ENCODE results near the gene CNNM2.
"Not testable (repeated sequence)": the region's sequence is repeated elsewhere in the genome, so short reads cannot be mapped to it uniquely, and the experiment has no call there.

Gene CNNM2

GRCh38 chr10:102951316-102951715 is 33.2 kb downstream of the CNNM2 start:
- DNase-seq (ENCODE audit: low spot score), result no peak
- TF ChIP-seq, protein P1, sequence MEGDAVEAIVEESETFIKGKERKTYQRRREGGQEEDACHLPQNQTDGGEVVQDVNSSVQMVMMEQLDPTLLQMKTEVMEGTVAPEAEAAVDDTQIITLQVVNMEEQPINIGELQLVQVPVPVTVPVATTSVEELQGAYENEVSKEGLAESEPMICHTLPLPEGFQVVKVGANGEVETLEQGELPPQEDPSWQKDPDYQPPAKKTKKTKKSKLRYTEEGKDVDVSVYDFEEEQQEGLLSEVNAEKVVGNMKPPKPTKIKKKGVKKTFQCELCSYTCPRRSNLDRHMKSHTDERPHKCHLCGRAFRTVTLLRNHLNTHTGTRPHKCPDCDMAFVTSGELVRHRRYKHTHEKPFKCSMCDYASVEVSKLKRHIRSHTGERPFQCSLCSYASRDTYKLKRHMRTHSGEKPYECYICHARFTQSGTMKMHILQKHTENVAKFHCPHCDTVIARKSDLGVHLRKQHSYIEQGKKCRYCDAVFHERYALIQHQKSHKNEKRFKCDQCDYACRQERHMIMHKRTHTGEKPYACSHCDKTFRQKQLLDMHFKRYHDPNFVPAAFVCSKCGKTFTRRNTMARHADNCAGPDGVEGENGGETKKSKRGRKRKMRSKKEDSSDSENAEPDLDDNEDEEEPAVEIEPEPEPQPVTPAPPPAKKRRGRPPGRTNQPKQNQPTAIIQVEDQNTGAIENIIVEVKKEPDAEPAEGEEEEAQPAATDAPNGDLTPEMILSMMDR (IDR thresholded peaks at IDR 0.05; ENCODE audit: extremely low read depth, missing control alignments), result no peak

DNA sequence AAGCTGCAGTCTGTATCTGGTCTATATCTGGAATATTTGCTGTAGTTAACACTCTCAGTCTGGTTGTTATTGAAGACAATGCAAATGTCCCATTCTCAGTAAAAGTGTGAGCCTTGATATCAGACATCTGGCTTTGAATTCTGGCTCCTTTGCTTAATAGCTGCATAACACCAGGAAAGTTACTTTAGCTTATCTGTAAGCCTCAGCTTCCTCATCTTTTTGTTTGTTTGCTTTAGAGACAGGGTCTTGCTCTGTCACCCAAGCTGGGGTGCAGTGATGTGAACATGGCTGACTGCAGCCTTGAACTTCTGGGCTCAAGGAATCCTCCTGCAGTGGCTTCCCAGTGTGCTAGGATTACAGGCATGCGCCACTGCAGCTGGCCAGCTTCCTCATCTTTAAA is 41.3 kb downstream of the CNNM2 start:
- DNase-seq (ENCODE audit: low spot score), result no peak
- TF ChIP-seq, protein P1 (IDR thresholded peaks at IDR 0.05; ENCODE audit: extremely low read depth, missing control alignments), result no peak

- DNase-seq (ENCODE audit: low spot score), result no peak
- TF ChIP-seq, protein P1 (IDR thresholded peaks at IDR 0.05; ENCODE audit: extremely low read depth, missing control alignments), result no peak
Observed at GRCh38 chr10:102960157-102960556, 42.1 kb downstream of the CNNM2 start.

GRCh38 chr10:102962267-102962666 is 44.2 kb downstream of the CNNM2 start:
- DNase-seq (ENCODE audit: low spot score), result no peak
- TF ChIP-seq, protein P1 (IDR thresholded peaks at IDR 0.05; ENCODE audit: extremely low read depth, missing control alignments), result no peak

DNA sequence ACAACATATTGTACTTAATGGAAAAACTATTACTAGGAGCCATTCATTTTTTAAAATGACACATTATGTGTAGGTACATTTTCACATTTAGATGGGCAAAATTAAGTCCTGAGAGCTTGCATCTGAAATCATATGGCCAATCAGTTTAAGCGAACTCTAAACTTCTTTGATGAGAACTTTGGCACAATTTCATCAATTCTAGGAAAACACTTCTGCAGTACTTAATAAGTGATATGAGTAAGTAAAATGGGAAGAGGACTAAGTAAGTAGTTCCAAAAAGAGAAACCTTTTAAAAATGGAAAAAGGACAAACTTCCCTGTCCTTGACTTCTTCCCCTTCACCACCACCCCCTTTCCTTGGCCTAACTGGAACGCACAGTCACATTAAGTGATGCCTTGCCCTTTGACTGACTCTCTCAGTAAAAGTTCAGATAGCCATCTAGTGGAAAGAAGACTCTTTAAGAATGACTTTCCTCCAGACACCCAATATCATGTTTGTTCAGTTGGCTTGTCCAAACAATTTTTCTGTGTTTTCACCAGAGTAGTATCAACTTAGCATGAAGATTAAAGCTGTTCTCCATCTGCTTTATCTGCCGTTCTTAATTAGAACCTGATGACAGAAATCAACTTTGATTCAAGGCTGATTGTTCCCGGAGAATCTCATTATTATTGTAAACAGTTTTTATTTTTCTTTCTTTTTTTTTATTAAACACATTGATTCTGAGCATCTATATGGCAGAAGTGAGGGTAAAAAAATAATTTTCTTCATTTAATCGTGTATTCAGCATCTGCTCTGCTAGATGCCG is 45.1 kb downstream of the CNNM2 start:
- no peak for DNase-seq (ENCODE audit: low spot score)
- TF ChIP-seq, protein P1 (IDR thresholded peaks at IDR 0.05; ENCODE audit: extremely low read depth, missing control alignments), result no peak

DNA sequence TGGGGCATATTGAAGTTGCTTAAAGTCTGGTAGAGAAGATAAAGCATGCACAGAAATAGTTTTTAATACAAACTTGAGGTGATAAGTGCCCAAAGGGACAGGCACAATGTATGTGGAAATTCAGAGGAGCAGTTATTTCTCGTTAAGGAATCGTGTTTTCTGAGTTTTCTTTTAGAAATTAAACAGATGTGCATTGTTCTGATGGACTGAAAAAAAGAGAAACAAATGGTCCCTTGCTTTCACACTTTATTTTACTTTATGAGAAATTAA is 45.6 kb downstream of the CNNM2 start:
- TF ChIP-seq, protein P1 (IDR thresholded peaks at IDR 0.05; ENCODE audit: extremely low read depth, missing control alignments), result no peak
- no peak for DNase-seq (ENCODE audit: low spot score)

GRCh38 chr10:102964064-102964463 is 46.0 kb downstream of the CNNM2 start:
- not testable (repeated sequence) for DNase-seq (ENCODE audit: low spot score)

GRCh38 chr10:102964713-102965112 is 46.6 kb downstream of the CNNM2 start:
- TF ChIP-seq, protein P1 (IDR thresholded peaks at IDR 0.05; ENCODE audit: extremely low read depth, missing control alignments), result no peak
- no peak for DNase-seq (ENCODE audit: low spot score)
